HG02642 (cell line): ENCODE results near the gene TBC1D19.

Source experiments
- ATAC-seq: cut with Tn5 transposase; IDR thresholded peaks from one replicate; pipeline ENCODE4 v1.9.1; 2021; ENCODE audit warnings: mild to moderate bottlenecking; ENCODE audit not compliant: unreplicated experiment, poor library complexity

Gene TBC1D19

GRCh38 chr4:26803211-26803861 is 219.5 kb downstream of the TBC1D19 start:
- no peak for ATAC-seq

GRCh38 chr4:26804451-26804850 is 220.6 kb downstream of the TBC1D19 start:
- ATAC-seq, result no peak

- no peak for ATAC-seq
These were observed 221.0 kb downstream of the TBC1D19 start for GRCh38 chr4:26804925-26805324.
